ENCODE data around the gene JAZF1. TPM values are rescaled to one million over a fixed set of nuclear protein-coding genes. Genes with fewer than 3 reads are reported as not detected.

JAZF1 gene
- total and polyA plus RNA-seq, 4 donors: 5.2 to 16.5 (median 10.7) TPM

DNA sequence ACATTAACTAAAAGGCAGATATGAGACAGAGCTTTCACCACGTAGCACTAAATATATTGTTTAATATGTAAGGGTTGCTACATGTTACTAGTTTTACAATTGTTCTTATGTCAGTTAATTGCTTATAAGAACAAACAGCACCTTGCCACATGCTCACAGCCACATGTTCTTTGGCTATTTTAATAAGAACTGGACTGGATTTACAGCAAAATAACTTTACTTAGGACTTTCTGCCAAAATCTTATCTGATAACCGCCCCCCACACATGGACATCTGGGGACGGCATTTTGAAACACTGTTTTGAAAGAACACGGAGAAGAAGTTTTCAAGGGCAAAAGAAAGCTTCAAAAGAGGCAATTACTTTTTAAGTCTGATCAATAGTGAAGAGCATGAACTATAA is 45.3 kb downstream of the JAZF1 start:
- H3K9ac ChIP-seq (ENCODE audit: insufficient read depth in 1 of 2, low read length in 2 of 2): no peak overlapping the region
- H3K27ac ChIP-seq (ENCODE audit: low read depth in 1 of 2, low read length in 1 of 2): no peak overlapping the region
- H3K4me3 ChIP-seq: no peak overlapping the region
- no peaks in the 10 kb centered on the region for H3K27me3 ChIP-seq (ENCODE audit: control insufficient read depth in 3 of 3, insufficient read depth in 3 of 3, low read length in 2 of 3)
- no peaks in the 10 kb centered on the region for H3K36me3 ChIP-seq (ENCODE audit: control insufficient read depth in 4 of 4, insufficient read depth in 4 of 4, low read length in 4 of 4)
- H3K9me3 ChIP-seq (ENCODE audit: control insufficient read depth in 4 of 4, insufficient read depth in 3 of 4, low read length in 3 of 4): no peaks in the 10 kb centered on the region
- 52 to 61% methylated on average over 4 of the region's 4 CpGs for WGBS, 2 donors
- DNase-seq (peak in 2 of 3 donors; percentile 59 to 74), ATAC-seq (ENCODE audit: insufficient read depth, low FRiP score) (no peak)
- H3K4me1 ChIP-seq (ENCODE audit: control insufficient read depth in 5 of 5, insufficient read depth in 5 of 5, low read length in 5 of 5): peaks cover 0 to 11% (median 4%) of the 10 kb centered on the region in 5 donors
- TF ChIP-seq, protein P1, sequence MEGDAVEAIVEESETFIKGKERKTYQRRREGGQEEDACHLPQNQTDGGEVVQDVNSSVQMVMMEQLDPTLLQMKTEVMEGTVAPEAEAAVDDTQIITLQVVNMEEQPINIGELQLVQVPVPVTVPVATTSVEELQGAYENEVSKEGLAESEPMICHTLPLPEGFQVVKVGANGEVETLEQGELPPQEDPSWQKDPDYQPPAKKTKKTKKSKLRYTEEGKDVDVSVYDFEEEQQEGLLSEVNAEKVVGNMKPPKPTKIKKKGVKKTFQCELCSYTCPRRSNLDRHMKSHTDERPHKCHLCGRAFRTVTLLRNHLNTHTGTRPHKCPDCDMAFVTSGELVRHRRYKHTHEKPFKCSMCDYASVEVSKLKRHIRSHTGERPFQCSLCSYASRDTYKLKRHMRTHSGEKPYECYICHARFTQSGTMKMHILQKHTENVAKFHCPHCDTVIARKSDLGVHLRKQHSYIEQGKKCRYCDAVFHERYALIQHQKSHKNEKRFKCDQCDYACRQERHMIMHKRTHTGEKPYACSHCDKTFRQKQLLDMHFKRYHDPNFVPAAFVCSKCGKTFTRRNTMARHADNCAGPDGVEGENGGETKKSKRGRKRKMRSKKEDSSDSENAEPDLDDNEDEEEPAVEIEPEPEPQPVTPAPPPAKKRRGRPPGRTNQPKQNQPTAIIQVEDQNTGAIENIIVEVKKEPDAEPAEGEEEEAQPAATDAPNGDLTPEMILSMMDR (IDR thresholded peaks at IDR 0.05; ENCODE audit: control extremely low read depth, extremely low read depth): no peak

DNA sequence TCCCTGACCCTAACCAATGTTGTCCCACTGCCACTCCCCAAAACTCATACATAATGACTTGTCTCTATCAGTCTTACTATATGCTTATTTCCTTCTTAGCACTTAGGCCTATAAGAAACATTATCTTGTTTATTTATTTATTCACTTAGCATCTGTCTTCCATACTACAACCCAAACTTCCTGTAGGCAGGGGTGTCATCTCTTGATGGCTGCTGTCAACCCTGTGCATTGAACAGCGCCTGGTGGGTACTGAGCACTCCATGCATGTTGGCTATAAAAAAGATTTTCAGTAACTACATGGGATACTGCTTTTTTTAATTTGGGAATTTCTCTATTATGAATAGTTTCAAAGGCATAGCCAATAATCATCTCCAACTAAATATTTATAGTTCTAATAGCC is 46.7 kb downstream of the JAZF1 start:
- ATAC-seq (ENCODE audit: insufficient read depth, low FRiP score): no peak
- TF ChIP-seq, protein P1 (IDR thresholded peaks at IDR 0.05; ENCODE audit: control extremely low read depth, extremely low read depth): no peak

DNA sequence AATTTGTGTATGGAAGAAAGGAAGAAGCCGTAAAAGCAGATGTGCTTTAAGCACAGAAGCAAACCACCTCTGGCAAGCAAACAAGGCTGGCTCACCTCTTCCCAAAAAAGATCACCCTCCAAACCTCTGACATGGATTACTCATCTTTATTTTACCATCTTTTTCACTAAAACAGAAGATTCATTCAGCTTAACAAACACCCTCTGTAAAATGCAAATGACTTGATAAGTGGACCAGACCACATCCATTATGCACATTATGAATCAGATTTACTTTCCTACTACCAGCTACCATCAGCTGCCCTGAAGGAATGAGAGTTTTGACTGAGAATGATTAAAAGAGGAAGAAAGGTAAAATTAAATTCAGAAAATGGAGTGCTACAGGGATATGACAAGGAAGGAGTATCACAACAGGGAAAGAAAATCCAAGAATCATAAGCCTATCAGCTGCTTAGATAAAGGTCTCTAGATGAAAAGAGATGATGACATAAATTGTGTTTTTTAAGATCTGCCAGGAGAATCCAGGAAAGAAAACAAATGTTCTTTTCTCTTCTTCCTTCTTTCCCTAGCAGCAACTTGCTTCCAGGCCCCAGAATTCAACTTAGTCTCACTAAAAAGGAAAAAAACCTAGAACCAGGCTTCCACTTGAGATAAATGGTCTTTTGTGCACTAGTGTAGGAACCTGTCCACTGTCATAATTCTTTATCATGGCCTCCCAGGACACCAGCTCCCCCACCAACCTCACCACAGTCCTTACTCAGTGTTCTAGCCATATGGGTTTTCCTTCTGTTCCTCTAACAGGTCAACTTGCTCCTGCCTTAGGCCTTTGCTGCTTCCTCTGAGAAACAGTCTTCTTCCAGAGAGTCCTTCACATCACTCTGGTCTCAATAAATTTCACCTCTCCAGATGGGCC is 47.4 kb downstream of the JAZF1 start:
- H3K27me3 ChIP-seq (ENCODE audit: control insufficient read depth in 3 of 3, insufficient read depth in 3 of 3, low read length in 2 of 3): no peaks in the 10 kb centered on the region
- no peak overlapping the region for H3K9ac ChIP-seq (ENCODE audit: insufficient read depth in 1 of 2, low read length in 2 of 2)
- TF ChIP-seq, protein P1 (IDR thresholded peaks at IDR 0.05; ENCODE audit: control extremely low read depth, extremely low read depth): no peak
- WGBS, 2 donors: 96 to 98% methylated on average over 1 of the region's 1 CpG
- DNase-seq (no peak), ATAC-seq (ENCODE audit: insufficient read depth, low FRiP score) (no peak)
- peaks cover 0 to 9% (median 4%) of the 10 kb centered on the region in 5 donors for H3K4me1 ChIP-seq (ENCODE audit: control insufficient read depth in 5 of 5, insufficient read depth in 5 of 5, low read length in 5 of 5)
- no peak overlapping the region for H3K27ac ChIP-seq (ENCODE audit: low read depth in 1 of 2, low read length in 1 of 2)
- no peak overlapping the region for H3K4me3 ChIP-seq
- H3K9me3 ChIP-seq (ENCODE audit: control insufficient read depth in 4 of 4, insufficient read depth in 3 of 4, low read length in 3 of 4): no peaks in the 10 kb centered on the region
- H3K36me3 ChIP-seq (ENCODE audit: control insufficient read depth in 4 of 4, insufficient read depth in 4 of 4, low read length in 4 of 4): no peaks in the 10 kb centered on the region

More for the DNA sequence above, 46.7 kb downstream of the JAZF1 start:
- Histone ChIP-seq H3K27me3 (ENCODE audit: control insufficient read depth in 3 of 3, insufficient read depth in 3 of 3, low read length in 2 of 3) (no peaks in the 10 kb centered on the region), H3K27ac (ENCODE audit: low read depth in 1 of 2, low read length in 1 of 2) (no peak overlapping the region), H3K9me3 (ENCODE audit: control insufficient read depth in 4 of 4, insufficient read depth in 3 of 4, low read length in 3 of 4) (no peaks in the 10 kb centered on the region), H3K4me3 (no peak overlapping the region), H3K36me3 (ENCODE audit: control insufficient read depth in 4 of 4, insufficient read depth in 4 of 4, low read length in 4 of 4) (no peaks in the 10 kb centered on the region), H3K9ac (ENCODE audit: insufficient read depth in 1 of 2, low read length in 2 of 2) (no peak overlapping the region), H3K4me1 (ENCODE audit: control insufficient read depth in 5 of 5, insufficient read depth in 5 of 5, low read length in 5 of 5) (peaks cover 0 to 9% (median 4%) of the 10 kb centered on the region in 5 donors)
- WGBS, 2 donors: 98 to 100% methylated on average over 1 of the region's 1 CpG
- no peak for DNase-seq

Measured in lung (tissue), 12 donors.